NT2/D1 (cell line): ENCODE measurements around the gene RUBCN.

Experiments used
- DNase-seq: peaks from one replicate; pipeline ENCODE4 v3.0.0-alpha.2; 2011; ENCODE audit warnings: low read depth, low spot score
- H3K27me3 ChIP-seq: 2 replicates; pipeline ENCODE4 v1.6.0; 2011; ENCODE audit warnings: mild to moderate bottlenecking; ENCODE audit not compliant: insufficient read length, insufficient read depth
- H3K36me3 ChIP-seq: 2 replicates; pipeline ENCODE4 v1.6.1; 2011; ENCODE audit warnings: mild to moderate bottlenecking, low read length, mixed read lengths; ENCODE audit not compliant: insufficient read depth, insufficient read length
- H3K4me1 ChIP-seq: 2 replicates; pipeline ENCODE4 v1.5.1; 2011; ENCODE audit not compliant: insufficient read depth, insufficient read length
- H3K4me3 ChIP-seq: 2 replicates; pipeline ENCODE4 v1.5.1; 2011; ENCODE audit warnings: low read depth; ENCODE audit not compliant: insufficient read length
- H3K9ac ChIP-seq: 2 replicates; pipeline ENCODE4 v1.6.0; 2011; ENCODE audit warnings: low read depth; ENCODE audit not compliant: insufficient read length
- H3K9me3 ChIP-seq: 2 replicates; pipeline ENCODE4 v1.5.1; 2011; ENCODE audit warnings: mild to moderate bottlenecking, low read length; ENCODE audit not compliant: insufficient read depth
- SUZ12 ChIP-seq: IDR thresholded peaks from 2 replicates; pipeline ENCODE4 v1.6.1; 2011; ENCODE audit not compliant: insufficient read length, insufficient read depth; ENCODE audit errors: extremely low read depth
- YY1 ChIP-seq: IDR thresholded peaks from 2 replicates; pipeline ENCODE4 v1.6.1; 2011; ENCODE audit not compliant: insufficient read length, insufficient read depth
- ZNF274 ChIP-seq: IDR thresholded peaks from 2 replicates; pipeline ENCODE4 v1.6.1; 2011; ENCODE audit warnings: mild to moderate bottlenecking, low read depth, low read length

Gene RUBCN

DNA sequence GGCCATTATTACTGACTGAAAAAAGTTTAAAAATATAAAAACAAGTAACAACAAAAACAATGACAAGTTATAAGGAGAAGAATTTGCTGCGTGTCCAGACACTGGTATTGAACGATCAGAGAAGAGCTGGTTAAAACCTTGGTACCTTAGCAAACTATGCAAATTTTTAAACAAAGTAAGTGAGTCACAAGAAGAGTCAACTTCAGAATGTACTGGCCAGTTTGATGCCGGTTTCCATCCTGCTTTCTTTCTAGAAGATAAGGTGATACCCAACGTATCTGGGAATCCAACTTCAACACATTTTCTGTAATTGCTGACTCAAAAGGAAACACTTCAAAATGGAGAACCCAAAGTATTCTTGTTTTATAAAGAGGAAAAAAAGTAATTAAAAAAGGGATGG, 49.8 kb downstream of the RUBCN start:
- TF ChIP-seq YY1 (no peak), ZNF274 (no peak), SUZ12 (no peak)
- Histone ChIP-seq H3K36me3 (peaks cover 30% of the 10 kb centered on the region), H3K27me3 (no peaks in the 10 kb centered on the region), H3K4me3 (no peak overlapping the region), H3K9ac (no peak overlapping the region), H3K4me1 (no peaks in the 10 kb centered on the region), H3K9me3 (no peaks in the 10 kb centered on the region)
- DNase-seq, result no peak

DNA sequence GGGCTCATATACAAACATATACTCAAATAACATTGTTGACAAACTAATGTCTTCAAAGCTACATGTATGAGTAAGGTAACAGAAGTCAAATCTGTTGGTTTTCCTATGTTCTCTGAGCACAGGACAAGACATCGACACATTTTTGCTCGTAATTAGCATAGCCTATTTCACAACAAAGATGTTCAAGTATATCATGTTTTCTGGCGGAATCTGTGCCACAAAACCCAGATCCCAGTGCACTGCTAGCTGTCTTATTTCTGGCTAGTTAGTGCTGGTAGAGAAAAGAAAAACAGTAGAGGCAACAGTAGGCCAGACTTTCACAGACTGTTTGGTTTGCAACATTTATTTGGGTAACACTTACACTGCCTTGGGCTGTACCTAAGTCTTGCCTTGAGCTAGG, 51.2 kb downstream of the RUBCN start:
- Histone ChIP-seq H3K27me3 (no peaks in the 10 kb centered on the region), H3K4me1 (no peaks in the 10 kb centered on the region), H3K9ac (no peak overlapping the region), H3K36me3 (peaks cover 29% of the 10 kb centered on the region), H3K9me3 (no peaks in the 10 kb centered on the region), H3K4me3 (no peak overlapping the region)
- TF ChIP-seq SUZ12 (no peak), YY1 (no peak), ZNF274 (no peak)
- DNase-seq, result no peak

- TF ChIP-seq ZNF274 (no peak), YY1 (no peak), SUZ12 (no peak)
- Histone ChIP-seq H3K36me3 (peaks cover 31% of the 10 kb centered on the region), H3K9ac (no peak overlapping the region)
Measured at GRCh38 chr3:197683191-197683590, 53.5 kb downstream of the RUBCN start.

DNA sequence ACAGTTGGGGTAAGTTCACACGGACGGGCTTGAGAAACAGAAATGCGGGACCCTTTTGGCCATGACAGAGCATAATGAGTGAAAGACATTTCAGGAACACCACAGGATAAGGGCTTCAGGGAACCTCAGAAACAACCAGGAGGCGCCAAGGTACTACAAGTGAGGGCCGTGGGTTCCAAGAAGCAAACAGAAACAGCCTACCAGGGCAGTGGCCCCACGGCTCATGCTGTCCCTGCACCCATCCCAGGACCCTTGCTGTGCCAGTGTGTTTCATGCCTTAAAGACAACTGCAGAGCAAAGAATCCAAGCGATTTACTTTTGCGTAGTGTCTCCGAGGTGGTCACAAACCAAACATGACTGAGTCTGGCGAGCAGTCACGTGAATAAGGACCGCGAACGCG, 54.0 kb downstream of the RUBCN start:
- Histone ChIP-seq H3K36me3 (peaks cover 31% of the 10 kb centered on the region), H3K4me3 (no peak overlapping the region), H3K4me1 (no peaks in the 10 kb centered on the region), H3K27me3 (no peaks in the 10 kb centered on the region), H3K9ac (no peak overlapping the region), H3K9me3 (no peaks in the 10 kb centered on the region)
- no peak for DNase-seq
- TF ChIP-seq ZNF274, result no peak
- TF ChIP-seq SUZ12, result no peak
- no peak for TF ChIP-seq YY1

More at GRCh38 chr3:197683191-197683590, 53.5 kb downstream of the RUBCN start:
- H3K27me3 ChIP-seq, result no peaks in the 10 kb centered on the region
- no peak for DNase-seq
- H3K9me3 ChIP-seq, result no peaks in the 10 kb centered on the region
- H3K4me3 ChIP-seq, result no peak overlapping the region
- no peaks in the 10 kb centered on the region for H3K4me1 ChIP-seq

GRCh38 chr3:197680955-197681521, 55.7 kb downstream of the RUBCN start:
- H3K9ac ChIP-seq, result no peak overlapping the region
- no peak for TF ChIP-seq YY1
- no peak for TF ChIP-seq SUZ12
- no peak for TF ChIP-seq ZNF274

DNA sequence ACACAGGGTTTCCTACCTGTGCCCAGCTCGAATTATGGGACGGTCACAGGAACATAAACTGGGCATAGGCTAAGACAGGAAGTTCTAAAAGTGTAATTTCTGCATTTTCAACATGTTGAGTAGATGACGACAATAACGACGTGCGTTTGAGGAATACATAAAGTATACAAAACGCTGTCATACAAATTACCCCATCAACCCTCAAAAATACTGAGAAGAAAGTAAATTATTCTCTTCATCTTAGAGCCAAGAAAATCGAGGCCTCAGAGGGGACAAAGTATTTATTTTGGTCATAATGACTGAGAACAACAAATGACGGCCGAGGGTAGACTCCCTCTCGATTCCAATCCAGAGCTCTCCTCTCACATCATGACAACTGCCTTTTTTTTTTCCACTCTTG, 60.8 kb downstream of the RUBCN start:
- no peak overlapping the region for H3K4me3 ChIP-seq
- TF ChIP-seq SUZ12 (no peak), ZNF274 (no peak), YY1 (no peak)
- no peaks in the 10 kb centered on the region for H3K27me3 ChIP-seq
- peaks cover 49% of the 10 kb centered on the region for H3K36me3 ChIP-seq
- H3K9ac ChIP-seq, result no peak overlapping the region
- DNase-seq, result no peak
- no peaks in the 10 kb centered on the region for H3K9me3 ChIP-seq
- H3K4me1 ChIP-seq, result no peaks in the 10 kb centered on the region

More at GRCh38 chr3:197680955-197681521, 55.7 kb downstream of the RUBCN start:
- DNase-seq, result no peak
- H3K4me1 ChIP-seq, result no peaks in the 10 kb centered on the region
- peaks cover 44% of the 10 kb centered on the region for H3K36me3 ChIP-seq
- H3K9me3 ChIP-seq, result no peaks in the 10 kb centered on the region
- H3K4me3 ChIP-seq, result no peak overlapping the region
- H3K27me3 ChIP-seq, result no peaks in the 10 kb centered on the region

GRCh38 chr3:197675563-197675860, 61.2 kb downstream of the RUBCN start:
- Histone ChIP-seq H3K9me3 (no peaks in the 10 kb centered on the region), H3K4me1 (no peaks in the 10 kb centered on the region), H3K27me3 (no peaks in the 10 kb centered on the region), H3K9ac (no peak overlapping the region), H3K36me3 (peaks cover 47% of the 10 kb centered on the region), H3K4me3 (no peak overlapping the region)
- TF ChIP-seq SUZ12, result no peak
- no peak for TF ChIP-seq ZNF274
- TF ChIP-seq YY1, result no peak
- no peak for DNase-seq
